Stimulated activated CD8-positive, alpha-beta memory T cell treated with anti-CD3 and anti-CD28 coated beads, Interleukin-12 subunit alpha, Interleukin-12 subunit beta, amount 100 ng/mL, for 24 hours (primary cell): ENCODE results near the gene PPP1R13B.
"Not testable (repeated sequence)": the region's sequence is repeated elsewhere in the genome, so short reads cannot be mapped to it uniquely, and the experiment has no call there.

Source experiments
- DNase-seq: peaks from one replicate; pipeline ENCODE4 v3.0.0-alpha.2; 2020; ENCODE audit errors: extremely low read depth

The PPP1R13B gene

GRCh38 chr14:103698380-103699260 is 148.8 kb downstream of the PPP1R13B start:
- no peak for DNase-seq

- no peak for DNase-seq
Measured at GRCh38 chr14:103697603-103698379, 149.6 kb downstream of the PPP1R13B start.

GRCh38 chr14:103697206-103697602 is 150.2 kb downstream of the PPP1R13B start:
- DNase-seq = no peak

GRCh38 chr14:103696466-103697071 is 150.8 kb downstream of the PPP1R13B start:
- DNase-seq = no peak

- no peak for DNase-seq
Measured at GRCh38 chr14:103696070-103696402, 151.3 kb downstream of the PPP1R13B start.

GRCh38 chr14:103695296-103696069 is 151.9 kb downstream of the PPP1R13B start:
- no peak for DNase-seq

- DNase-seq = no peak
Measured at GRCh38 chr14:103694572-103695026, 152.8 kb downstream of the PPP1R13B start.

- no peak for DNase-seq
Measured at GRCh38 chr14:103693515-103693914, 153.9 kb downstream of the PPP1R13B start.

- no peak for DNase-seq
Measured at GRCh38 chr14:103692871-103693270, 154.5 kb downstream of the PPP1R13B start.

GRCh38 chr14:103692159-103692558 is 155.2 kb downstream of the PPP1R13B start:
- no peak for DNase-seq

- not testable (repeated sequence) for DNase-seq
Measured at GRCh38 chr14:103691655-103692054, 155.7 kb downstream of the PPP1R13B start.

- DNase-seq = no peak
Measured at GRCh38 chr14:103690332-103690731, 157.0 kb downstream of the PPP1R13B start.

GRCh38 chr14:103688906-103689902 is 158.2 kb downstream of the PPP1R13B start:
- no peak for DNase-seq

- DNase-seq = no peak
Measured at GRCh38 chr14:103688441-103688840, 158.9 kb downstream of the PPP1R13B start.

- no peak for DNase-seq
Measured at GRCh38 chr14:103687712-103688111, 159.7 kb downstream of the PPP1R13B start.

GRCh38 chr14:103686831-103687485 is 160.4 kb downstream of the PPP1R13B start:
- no peak for DNase-seq

- no peak for DNase-seq
Measured at GRCh38 chr14:103685276-103686211, 161.8 kb downstream of the PPP1R13B start.

GRCh38 chr14:103684871-103685270 is 162.5 kb downstream of the PPP1R13B start:
- no peak for DNase-seq

- DNase-seq = no peak
Measured at GRCh38 chr14:103684471-103684870, 162.9 kb downstream of the PPP1R13B start.
